GM18868 (cell line): ENCODE data around the gene PPP1R14B.

Source experiments
- ATAC-seq: cut with Tn5 transposase; IDR thresholded peaks from one replicate; pipeline ENCODE4 v1.9.1; 2021; ENCODE audit warnings: mild to moderate bottlenecking, moderate library complexity; ENCODE audit not compliant: unreplicated experiment

Gene PPP1R14B, protein sequence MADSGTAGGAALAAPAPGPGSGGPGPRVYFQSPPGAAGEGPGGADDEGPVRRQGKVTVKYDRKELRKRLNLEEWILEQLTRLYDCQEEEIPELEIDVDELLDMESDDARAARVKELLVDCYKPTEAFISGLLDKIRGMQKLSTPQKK

DNA sequence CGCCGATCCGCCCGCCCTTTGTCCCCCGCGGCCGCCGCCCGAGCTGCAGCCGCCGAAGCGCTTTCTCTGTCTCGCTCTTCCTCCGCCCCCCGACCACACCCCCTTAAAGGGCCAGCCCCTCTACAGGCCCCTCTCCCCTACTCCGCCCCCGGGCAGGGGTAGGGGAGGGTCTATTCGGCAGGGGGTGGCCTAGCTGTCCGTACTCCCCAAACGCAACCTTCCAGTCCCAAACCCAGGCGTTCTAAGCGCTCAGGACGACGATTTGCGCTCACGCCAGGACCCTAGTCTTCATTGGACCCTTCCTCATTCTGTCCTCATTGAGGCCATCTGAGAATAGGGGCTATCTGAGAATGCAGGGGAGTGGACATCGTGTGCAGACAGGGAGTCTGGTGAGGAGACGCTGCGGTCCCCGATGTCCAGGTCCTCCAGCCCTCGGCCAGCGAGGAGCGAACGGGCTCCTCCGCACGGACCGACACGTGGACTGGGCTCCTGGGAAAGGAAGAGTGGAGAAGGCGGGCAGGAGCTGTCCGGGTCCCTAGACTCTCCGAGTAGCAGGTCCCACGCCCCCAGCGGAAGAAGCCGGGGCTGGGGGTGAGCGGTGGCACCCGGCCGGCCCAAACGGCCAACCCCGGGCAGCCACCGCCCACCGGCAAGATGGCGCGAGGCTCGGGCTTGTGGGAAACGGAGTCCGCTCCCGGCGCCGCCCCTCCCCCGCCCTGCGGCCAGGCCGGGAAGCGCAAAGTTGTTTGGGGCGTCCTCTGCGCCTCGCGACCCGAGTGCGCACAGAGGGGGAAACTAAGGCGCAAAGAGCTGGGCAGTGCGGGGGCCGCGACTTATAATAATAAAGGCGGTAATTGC, at the start of gene PPP1R14B:
TSS of gene PPP1R14B (minus strand) at position 73 of the 858 bp plus-strand sequence. CDS start 270 bp downstream, outside the sequence.
- no peak for ATAC-seq

GRCh38 chr11:64296236-64296635, 49.5 kb upstream of the PPP1R14B start:
- no peak for ATAC-seq

DNA sequence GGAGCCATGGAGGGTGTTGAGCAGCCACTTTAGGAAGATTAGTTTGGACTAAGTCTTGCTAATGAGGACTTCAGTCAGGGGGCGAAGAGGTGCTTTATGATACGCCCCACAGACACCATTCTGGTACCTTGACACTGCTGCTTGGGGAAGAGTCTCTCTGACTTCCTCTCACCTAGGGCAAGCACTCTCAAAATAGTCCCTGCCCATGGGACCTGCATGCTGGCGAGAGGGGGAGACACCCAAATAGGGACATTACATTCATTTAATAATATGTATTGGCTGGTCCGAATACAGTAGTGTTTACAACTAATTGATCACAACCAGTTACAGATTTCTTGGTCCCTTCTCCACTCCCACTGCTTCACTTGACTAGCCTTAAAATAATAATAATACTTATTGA, 49.0 kb upstream of the PPP1R14B start:
- ATAC-seq: no peak

GRCh38 chr11:64294774-64295173, 48.0 kb upstream of the PPP1R14B start:
- no peak for ATAC-seq

DNA sequence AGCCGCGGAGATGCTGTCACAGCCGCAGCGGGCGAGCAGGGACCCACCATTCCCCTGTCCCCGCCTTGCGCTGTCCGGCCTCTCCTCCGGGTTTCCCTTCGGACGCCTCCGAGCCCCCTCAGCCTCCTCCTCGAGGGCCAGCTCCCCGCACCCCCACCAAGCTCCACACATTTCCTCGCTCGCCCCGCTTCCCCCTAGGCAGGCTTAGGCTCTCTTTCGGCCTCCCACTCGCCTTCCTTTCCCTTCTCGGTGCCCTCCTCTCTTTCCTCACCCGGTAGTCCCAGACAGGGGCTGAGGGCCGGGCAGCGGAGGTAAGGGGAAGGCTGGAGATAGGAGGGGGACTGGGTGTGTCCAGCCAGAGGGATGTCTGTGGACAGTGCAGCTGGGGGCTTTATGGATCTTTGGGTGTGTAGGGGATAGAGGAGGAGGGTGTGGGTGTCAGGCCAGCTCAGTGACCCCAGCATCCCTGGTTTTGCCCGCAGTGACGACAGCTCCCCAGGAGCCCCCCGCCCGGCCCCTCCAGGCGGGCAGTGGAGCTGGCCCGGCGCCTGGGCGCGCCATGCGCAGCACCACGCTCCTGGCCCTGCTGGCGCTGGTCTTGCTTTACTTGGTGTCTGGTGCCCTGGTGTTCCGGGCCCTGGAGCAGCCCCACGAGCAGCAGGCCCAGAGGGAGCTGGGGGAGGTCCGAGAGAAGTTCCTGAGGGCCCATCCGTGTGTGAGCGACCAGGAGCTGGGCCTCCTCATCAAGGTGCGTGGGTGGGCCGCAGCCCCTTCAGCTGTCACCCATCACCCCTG, 45.9 kb upstream of the PPP1R14B start:
- ATAC-seq: no peak

GRCh38 chr11:64291752-64292459, 45.2 kb upstream of the PPP1R14B start:
- ATAC-seq: no peak

DNA sequence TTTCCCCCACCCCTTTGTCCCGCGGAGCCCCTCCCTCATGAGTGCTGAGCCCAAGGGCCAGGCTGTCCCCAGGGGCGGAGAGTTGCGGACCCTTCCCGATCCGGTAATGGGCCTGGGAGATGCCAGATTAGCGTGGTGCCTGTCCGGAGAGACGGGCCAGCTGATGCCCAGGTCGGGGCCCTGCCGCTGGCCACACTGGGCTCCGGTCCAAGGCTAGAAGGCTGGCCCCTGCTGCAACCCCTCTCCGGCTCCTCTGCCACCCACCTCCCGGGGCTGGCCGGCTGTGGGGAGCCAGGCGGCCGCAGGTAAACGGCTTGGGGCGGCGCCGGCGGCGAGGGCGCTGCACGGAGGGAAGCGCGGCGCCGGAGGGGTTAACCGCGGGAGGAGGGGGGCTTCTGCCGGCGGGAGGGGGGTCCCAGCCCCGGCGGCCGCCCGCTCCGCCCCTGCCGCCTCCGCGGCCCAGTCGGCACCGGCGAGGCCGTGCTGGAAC, 44.6 kb upstream of the PPP1R14B start, which contains the start of gene KCNK4:
TSS of gene KCNK4 (plus strand) at position 41 of the 490 bp plus-strand sequence. CDS start 1,717 bp downstream, outside the sequence.
- no peak for ATAC-seq

- no peak for ATAC-seq
Observed at GRCh38 chr11:64290352-64291261, 43.9 kb upstream of the PPP1R14B start.

DNA sequence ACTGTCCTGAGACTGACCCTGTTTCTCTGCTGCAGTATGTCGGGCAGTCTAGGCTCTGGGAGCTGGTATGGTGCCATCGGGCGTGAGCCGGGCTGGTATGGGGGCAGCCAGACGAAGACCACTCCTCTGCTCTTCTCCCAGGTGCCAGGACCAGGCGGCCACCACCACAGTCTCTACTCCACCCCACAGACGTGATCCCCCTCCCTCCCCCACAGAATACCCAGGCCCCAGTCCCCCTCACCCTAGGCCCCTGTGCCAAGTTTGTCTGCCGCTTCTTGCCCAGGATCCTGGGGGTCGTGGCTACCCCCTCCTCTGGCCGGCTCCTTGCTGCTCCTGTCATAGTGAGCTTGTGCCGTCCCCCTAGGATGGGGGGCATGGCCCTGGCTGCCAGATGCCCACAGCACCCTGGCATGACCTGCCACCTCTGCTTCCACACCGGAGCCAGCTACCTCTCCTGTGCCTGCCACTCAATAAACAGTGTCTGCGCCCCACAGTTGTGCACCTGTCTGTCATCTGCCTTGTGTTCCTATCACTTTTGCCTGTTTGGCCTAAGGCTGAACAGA, 42.3 kb upstream of the PPP1R14B start:
- no peak for ATAC-seq

DNA sequence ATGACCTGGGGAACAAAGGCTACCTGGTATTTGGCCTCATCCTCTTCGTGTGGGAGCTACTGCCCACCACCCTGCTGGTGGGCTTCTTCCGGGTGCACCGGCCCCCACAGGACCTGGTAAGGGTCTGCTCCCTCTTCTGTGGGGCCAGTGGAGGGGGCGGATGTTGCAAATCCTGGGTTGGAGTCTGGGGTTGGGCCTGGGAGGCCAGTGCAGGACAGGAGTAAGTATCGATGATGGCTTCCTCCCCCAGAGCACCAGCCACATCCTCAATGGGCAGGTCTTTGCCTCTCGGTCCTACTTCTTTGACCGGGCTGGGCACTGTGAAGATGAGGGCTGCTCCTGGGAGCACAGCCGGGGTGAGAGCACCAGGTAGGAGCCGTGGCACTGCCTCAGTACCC, 41.6 kb upstream of the PPP1R14B start:
- ATAC-seq: no peak

DNA sequence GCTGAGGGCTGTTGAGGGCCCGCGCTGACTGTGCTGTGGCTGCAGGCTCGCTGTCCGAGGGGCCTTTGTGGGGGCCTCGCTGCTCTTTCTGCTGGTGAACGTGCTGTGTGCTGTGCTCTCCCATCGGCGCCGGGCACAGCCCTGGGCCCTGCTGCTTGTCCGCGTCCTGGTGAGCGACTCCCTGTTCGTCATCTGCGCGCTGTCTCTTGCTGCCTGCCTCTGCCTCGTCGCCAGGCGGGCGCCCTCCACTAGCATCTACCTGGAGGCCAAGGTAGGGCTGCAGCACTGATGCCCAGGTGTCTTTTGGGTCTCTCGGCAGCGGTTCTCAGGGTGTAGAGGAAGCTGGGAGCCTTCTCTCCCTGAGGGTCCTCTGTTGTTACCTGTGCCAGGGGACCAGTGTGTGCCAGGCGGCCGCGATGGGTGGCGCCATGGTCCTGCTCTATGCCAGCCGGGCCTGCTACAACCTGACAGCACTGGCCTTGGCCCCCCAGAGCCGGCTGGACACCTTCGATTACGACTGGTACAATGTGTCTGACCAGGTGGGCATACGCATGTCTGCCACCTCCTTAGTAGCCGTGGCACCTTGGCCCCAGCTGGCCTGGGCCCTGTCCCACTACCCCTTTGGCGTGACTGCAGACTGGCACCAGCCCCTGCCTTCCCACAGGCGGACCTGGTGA, 41.1 kb upstream of the PPP1R14B start:
- no peak for ATAC-seq

GRCh38 chr11:64286801-64287159, 40.0 kb upstream of the PPP1R14B start:
- no peak for ATAC-seq

DNA sequence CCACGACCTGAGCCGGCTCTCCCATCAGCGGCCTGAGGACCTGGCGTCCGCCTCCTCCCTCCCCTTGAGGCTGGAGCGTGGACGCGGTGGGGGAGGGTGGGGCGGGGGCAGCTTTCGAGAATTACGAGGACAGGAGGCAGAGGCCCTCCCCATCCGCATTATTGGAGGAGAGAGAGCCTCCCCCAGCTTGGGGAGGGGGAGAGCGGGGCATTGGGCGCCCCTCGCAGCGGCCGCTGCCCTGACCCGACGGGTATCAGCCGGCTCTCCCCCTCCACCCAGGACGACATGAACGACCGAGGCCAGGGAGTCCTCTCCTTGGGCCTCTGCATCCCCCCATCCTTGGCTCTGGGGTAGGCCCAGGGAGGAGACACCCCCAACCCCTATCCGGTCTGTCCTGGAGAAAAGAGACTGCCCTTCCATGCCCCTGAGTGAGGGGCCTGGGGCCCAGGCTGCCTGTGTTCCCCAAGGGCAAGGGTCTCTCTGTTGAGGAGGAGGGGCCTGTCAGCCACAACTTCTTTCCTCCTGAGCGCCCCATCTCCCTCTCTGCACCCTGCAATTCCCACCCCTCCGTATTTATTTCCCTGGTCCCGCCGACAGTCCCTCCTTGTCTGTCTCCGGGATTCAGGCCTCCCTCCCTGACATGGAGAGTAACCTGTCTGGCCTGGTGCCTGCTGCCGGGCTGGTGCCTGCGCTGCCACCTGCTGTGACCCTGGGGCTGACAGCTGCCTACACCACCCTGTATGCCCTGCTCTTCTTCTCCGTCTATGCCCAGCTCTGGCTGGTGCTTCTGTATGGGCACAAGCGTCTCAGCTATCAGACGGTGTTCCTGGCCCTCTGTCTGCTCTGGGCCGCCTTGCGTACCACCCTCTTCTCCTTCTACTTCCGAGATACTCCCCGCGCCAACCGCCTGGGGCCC, 39.4 kb upstream of the PPP1R14B start:
- ATAC-seq: no peak

DNA sequence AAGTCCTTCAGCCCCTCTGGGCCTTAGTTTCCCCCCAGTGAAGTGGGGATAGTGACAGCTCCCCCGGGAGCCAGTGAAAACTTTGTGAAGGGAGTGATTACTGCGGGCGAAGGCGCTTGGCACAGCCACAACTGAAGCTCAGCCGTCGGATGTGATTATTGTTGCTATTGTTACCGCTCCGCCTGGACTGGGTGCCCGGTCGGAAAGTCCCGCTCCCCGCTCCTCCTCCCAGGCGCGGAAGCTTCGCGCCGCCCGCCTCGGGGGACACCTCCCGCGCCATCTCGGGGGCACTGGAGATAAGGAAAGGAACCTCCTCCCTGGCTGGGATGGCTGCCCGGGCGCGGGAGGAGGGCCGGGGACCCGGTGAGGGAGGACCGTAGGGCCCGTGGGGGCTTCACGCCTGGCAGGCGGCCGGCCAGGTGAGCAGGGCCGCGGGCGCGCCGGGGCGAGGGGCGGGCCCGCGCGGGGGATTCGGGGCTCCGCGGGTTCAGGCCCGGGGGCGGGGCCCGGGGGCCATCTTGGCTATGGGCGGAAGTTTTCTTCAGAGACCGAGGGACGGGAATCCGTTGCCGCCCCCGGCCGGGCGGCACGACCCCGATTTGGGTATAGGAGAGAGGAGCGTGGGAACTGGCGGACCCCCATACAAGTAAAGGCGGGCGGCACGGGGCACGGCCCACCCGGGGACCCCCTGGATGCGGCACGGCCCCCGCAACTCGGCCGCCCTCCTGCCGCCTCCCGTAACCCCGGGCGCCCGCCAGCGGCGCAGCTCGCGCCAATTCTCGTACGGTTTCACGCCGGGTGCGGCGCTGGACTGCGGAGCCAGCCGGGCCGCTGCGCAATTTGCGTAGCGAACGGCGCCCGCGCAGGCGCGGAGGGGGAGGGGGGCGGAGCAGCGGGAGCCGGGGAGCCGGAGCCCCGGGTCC, 38.5 kb upstream of the PPP1R14B start, which contains the start of gene GPR137:
TSS of gene GPR137 (plus strand) at position 887 of the 923 bp plus-strand sequence. CDS start 677 bp downstream, outside the sequence.
- ATAC-seq: peak; percentile 57

DNA sequence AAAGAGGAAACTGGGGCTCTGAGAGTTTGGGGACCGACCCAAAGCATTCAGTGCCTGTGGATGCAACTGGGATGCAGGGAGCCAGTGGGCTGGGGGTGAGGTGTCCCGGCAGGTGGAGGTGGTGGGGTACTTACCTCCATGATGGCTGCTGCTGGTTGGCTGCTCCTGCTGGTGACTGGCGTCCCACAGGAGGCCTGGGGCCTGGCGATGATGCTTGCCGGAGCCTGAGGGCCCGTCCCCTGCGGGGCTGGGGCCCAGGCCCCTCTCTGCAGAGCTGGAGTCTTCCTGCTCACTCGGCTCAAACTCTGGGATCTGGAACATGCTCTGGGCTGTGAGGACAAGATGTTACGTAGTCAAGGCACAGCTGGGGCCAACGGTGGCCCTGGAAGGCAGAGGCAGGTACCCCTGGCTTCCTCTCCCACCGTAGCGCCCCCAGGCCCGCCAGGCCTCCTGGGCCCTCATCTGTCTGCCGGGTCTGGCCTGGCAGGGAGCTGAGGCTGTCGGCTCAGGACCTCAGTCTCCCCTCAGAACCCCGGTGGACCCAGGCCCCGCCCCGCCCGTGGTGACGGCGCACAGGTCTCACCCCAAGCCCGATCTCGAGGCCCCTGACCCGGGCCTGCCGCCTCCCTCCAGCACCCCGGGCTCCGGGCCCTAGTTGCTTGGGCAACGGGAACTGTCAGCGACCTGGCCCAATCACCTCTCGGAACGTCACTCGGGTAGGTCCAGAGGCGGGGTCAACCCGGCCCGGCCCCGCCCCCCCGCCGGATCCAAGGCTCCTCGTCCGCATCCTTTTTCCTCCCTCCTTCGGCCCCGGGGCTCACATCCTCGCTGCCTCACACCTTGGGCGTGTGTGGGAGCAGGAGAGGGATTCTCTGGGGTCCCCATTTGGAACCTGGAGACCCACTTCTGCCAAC, 37.6 kb upstream of the PPP1R14B start, which contains the start of gene BAD:
TSS of gene BAD (minus strand) at position 618 of the 914 bp plus-strand sequence. CDS start at position 321, 297 bp downstream.
- ATAC-seq: peak; percentile 79
